ENCODE data around the gene NELFB. TPM values are rescaled to one million over a fixed set of nuclear protein-coding genes. Genes with fewer than 3 reads are reported as not detected.

Gene NELFB
- total and polyA plus RNA-seq, 10 donors, result 26.6 to 49.7 (median 38.7) TPM

DNA sequence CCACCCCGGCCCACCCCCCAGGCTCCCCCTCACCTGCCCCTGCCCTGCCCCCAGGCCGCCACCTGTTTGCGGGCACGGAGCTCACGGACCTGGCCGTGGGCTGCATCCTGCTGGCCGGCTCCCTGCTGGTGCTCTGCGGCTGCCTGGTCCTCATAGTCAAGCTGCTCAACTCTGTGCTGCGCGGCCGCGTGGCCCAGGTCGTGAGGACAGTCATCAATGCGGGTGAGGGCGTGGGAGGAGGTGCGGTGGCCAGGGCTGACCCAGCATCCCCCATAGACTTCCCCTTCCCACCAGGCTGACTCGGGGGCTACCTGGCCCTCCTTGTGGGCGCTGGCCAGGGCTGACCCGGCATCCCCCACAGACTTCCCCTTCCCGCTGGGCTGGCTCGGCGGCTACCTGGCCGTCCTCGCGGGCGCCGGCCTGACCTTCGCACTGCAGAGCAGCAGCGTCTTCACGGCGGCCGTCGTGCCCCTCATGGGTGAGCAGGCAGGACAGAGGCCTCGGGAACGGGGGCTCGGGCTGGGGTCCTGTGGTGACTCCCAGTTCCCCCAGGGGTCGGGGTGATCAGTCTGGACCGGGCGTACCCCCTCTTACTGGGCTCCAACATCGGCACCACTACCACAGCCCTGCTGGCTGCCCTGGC, 21.0 kb upstream of the NELFB start:
- WGBS, 5 donors, result 60 to 77% (median 70%) methylated on average over 17 to 40 of the region's 40 CpGs
- Histone ChIP-seq H3K4me3 (no peak overlapping the region), H3K27ac (no peak overlapping the region), H3K9me3 (no peaks in the 10 kb centered on the region), H3K36me3 (no peaks in the 10 kb centered on the region), H3K27me3 (replicated peaks in 1 of 7) (peaks cover 0 to 68% (median 32%) of the 10 kb centered on the region in 7 donors), H3K4me1 (peaks cover 11 to 53% (median 44%) of the 10 kb centered on the region in 6 donors)
- intact Hi-C loops (cut with DNase I; ENCODE audit: low total_unique reads), result no loop called here
- no peak for DNase-seq
- TF ChIP-seq POLR2AphosphoS5 (IDR thresholded peaks at IDR 0.05), result peak in 1 of 3 donors; percentile 35
- TF ChIP-seq POLR2A (IDR thresholded peaks at IDR 0.05), result no peak

GRCh38 chr9:137234758-137235423, 20.2 kb upstream of the NELFB start:
- 65 to 76% (median 68%) methylated on average over 16 to 18 of the region's 18 CpGs for WGBS, 5 donors
- H3K4me3 ChIP-seq, result no peak overlapping the region
- intact Hi-C loops (cut with DNase I; ENCODE audit: low total_unique reads), result no loop called here

DNA sequence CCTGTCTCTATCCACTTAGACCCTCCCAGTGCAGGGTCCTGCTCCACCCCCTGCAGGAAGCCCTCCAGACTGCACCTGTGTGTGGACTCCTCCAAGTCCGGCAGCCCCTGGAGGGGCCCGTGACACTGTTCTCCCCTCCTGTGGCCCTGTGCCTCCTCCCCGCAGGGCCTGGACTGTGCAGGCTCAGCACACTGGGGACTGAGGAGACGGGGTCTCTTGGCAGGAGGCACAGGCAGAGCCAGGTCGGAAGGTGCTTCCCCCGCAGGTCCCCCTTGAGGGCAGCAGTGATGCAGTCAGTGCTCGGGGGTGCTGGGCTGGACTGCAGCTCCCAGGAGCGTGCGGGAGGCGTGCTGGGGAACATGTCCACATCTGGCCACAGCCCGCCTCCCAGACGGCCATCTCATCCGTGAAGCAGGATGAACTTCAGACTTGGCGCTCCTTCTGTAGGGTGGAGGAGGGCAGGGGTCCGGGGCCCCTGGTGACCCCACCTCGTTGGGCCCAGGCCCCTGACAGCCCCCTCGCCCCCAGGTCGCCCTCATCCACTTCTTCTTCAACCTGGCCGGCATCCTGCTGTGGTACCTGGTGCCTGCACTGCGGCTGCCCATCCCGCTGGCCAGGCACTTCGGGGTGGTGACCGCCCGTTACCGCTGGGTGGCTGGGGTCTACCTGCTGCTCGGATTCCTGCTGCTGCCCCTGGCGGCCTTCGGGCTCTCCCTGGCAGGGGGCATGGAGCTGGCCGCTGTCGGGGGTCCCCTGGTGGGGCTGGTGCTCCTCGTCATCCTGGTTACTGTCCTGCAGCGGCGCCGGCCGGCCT, 19.5 kb upstream of the NELFB start:
- intact Hi-C loops (cut with DNase I; ENCODE audit: low total_unique reads), result no loop called here
- no peak overlapping the region for H3K27ac ChIP-seq
- no peaks in the 10 kb centered on the region for H3K9me3 ChIP-seq
- no peak for TF ChIP-seq POLR2A (IDR thresholded peaks at IDR 0.05)
- peak in 1 of 3 donors; percentile 20 for TF ChIP-seq POLR2AphosphoS5 (IDR thresholded peaks at IDR 0.05)
- TF ChIP-seq CTCF (IDR thresholded peaks at IDR 0.05 in 8 of 11, conservative IDR thresholded peaks at IDR 0.05 in 3 of 11), result no peak
- H3K36me3 ChIP-seq, result no peaks in the 10 kb centered on the region
- no peak for DNase-seq
- peak overlapping the region in 1 of 8 donors; percentile 55 for H3K4me3 ChIP-seq
- 64 to 76% (median 71%) methylated on average over 17 to 35 of the region's 35 CpGs for WGBS, 5 donors
- H3K27me3 ChIP-seq (replicated peaks in 1 of 7), result peaks cover 0 to 54% (median 23%) of the 10 kb centered on the region in 7 donors
- peaks cover 18 to 67% (median 56%) of the 10 kb centered on the region in 6 donors for H3K4me1 ChIP-seq

More at GRCh38 chr9:137234758-137235423, 20.2 kb upstream of the NELFB start:
- Histone ChIP-seq H3K36me3 (no peaks in the 10 kb centered on the region), H3K27ac (no peak overlapping the region), H3K4me1 (peaks cover 15 to 60% (median 51%) of the 10 kb centered on the region in 6 donors), H3K27me3 (replicated peaks in 1 of 7) (peaks cover 0 to 61% (median 25%) of the 10 kb centered on the region in 7 donors), H3K9me3 (no peaks in the 10 kb centered on the region)
- TF ChIP-seq POLR2AphosphoS5 (IDR thresholded peaks at IDR 0.05) (no peak), CTCF (IDR thresholded peaks at IDR 0.05 in 8 of 11, conservative IDR thresholded peaks at IDR 0.05 in 3 of 11) (no peak), POLR2A (IDR thresholded peaks at IDR 0.05) (no peak)
- DNase-seq, result no peak

GRCh38 chr9:137236238-137236935, 18.7 kb upstream of the NELFB start:
- TF ChIP-seq POLR2AphosphoS5 (IDR thresholded peaks at IDR 0.05) (peak; percentile 48 to 80 (median 67)), CTCF (IDR thresholded peaks at IDR 0.05 in 8 of 11, conservative IDR thresholded peaks at IDR 0.05 in 3 of 11) (peak; percentile 98 to 100 (median 100)), POLR2A (IDR thresholded peaks at IDR 0.05) (no peak)
- H3K36me3 ChIP-seq, result no peaks in the 10 kb centered on the region
- no peaks in the 10 kb centered on the region for H3K9me3 ChIP-seq
- H3K27me3 ChIP-seq (replicated peaks in 1 of 7), result peaks cover 0 to 46% (median 23%) of the 10 kb centered on the region in 7 donors
- H3K4me1 ChIP-seq, result peaks cover 18 to 67% (median 56%) of the 10 kb centered on the region in 6 donors
- peak overlapping the region in 4 of 8 donors; percentile 7 to 55 (median 17) for H3K4me3 ChIP-seq
- WGBS, 5 donors, result 8 to 13% (median 9%) methylated on average over 10 to 31 of the region's 31 CpGs
- H3K27ac ChIP-seq, result peak overlapping the region in 3 of 8 donors; percentile 49 to 75 (median 58)
- DNase-seq, result peak; percentile 97
- intact Hi-C loops (cut with DNase I; ENCODE audit: low total_unique reads), result no loop called here

Data from spleen (tissue), 11 donors.